ENCODE results near the gene ZNF804B.

DNA sequence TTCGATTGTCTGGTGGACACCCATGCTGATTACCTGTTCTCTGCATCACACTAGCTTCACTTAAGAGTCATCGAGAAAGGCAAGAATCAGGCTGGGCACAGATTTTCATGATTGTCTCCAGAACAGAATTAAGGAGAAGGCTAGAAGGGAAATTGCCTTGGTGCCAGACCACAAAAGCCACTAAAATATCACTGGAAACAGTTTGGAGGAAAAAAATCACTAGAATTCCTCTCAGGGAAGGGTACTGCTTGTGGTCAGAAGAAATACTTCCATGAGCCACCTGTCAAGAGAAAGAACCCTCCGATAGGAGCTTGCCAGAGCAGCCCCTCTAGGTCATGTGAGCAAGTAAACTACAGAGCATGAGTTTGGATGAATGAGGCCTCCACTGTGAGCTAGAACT lies 305.3 kb downstream of the ZNF804B start:
- no peak for TF ChIP-seq CTCF (IDR thresholded peaks at IDR 0.05)
- TF ChIP-seq POLR2A (IDR thresholded peaks at IDR 0.05): no peak
- TF ChIP-seq EP300 (IDR thresholded peaks at IDR 0.05): no peak
